GM12878 (cell line): ENCODE results near the gene FNDC3B. TPM values are rescaled to one million over a fixed set of nuclear protein-coding genes. Genes with fewer than 3 reads are reported as not detected.

Experiments
- ATAC-seq: fragments of 200-7000 bp; cut with Tn5 transposase; 3 replicates; pipeline ENCODE4 v1.9.1; 2020; ENCODE audit warnings: mild to moderate bottlenecking, moderate library complexity
- BruUV-seq: library from RNA; stranded (reverse); fragments of 400-500 nt; replicated peaks from 2 replicates; lab custom pipeline; 2021; lab: Mats Ljungman, UMichigan
- CTCF ChIA-PET: fragments of 300-600 bp; sonication (Branson Sonifier 250); formaldehyde crosslinking; extraction: SDS; loops from one replicate; lab custom pipeline; 2021; ENCODE audit warnings: inconsistent platforms; lab: Yijun Ruan, JAX
- POLR2A ChIA-PET: fragments of 350-600 bp; formaldehyde crosslinking; extraction: SDS; loops from one replicate; lab custom pipeline; 2021; ENCODE audit warnings: inconsistent platforms; lab: Charles Lee
- RAD21 ChIA-PET: fragments of 300-600 bp; sonication (Branson Sonifier 250); formaldehyde crosslinking; loops from one replicate; lab custom pipeline; 2023; ENCODE audit warnings: antibody characterized with exemption; ENCODE audit not compliant: unreplicated experiment; lab: Charles Lee
- SMC1A ChIA-PET: fragments of 300-600 bp; sonication (Branson Sonifier 250); formaldehyde crosslinking; loops from one replicate; lab custom pipeline; 2023; ENCODE audit not compliant: unreplicated experiment, uncharacterized antibody; lab: Charles Lee
- DNase-seq: peaks from one replicate; pipeline ENCODE4 v3.0.0-alpha.2; 2011; ENCODE audit warnings: low read depth, low spot score
- FAIRE-seq: peaks from 3 replicates; lab custom pipeline; 2011; peaks lifted over from hg19 to GRCh38; lab: Jason Lieb, UNC
- H2AFZ ChIP-seq: 2 replicates; pipeline ENCODE4 v1.6.0; 2011; ENCODE audit warnings: low read depth, low read length, control low read depth; ENCODE audit not compliant: control insufficient read depth
- H3K27ac ChIP-seq: 2 replicates; pipeline ENCODE4 v1.5.1; 2011; ENCODE audit warnings: control low read depth; ENCODE audit not compliant: control insufficient read depth, insufficient read depth
- H3K27me3 ChIP-seq, 2 experiments: replicated peaks in 1 of 2; 2 replicates each; pipeline versions ENCODE4 v1.6.0 to v1.6.1; 2011; ENCODE audit warnings: low read length in 1 of 2; ENCODE audit not compliant: control insufficient read depth in 2 of 2, insufficient read depth in 2 of 2
- H3K36me3 ChIP-seq, 2 experiments: 2 replicates each; pipeline ENCODE4 v1.5.1; 2011; ENCODE audit warnings: low read length in 1 of 2; ENCODE audit not compliant: control insufficient read depth in 2 of 2, insufficient read depth in 2 of 2
- H3K4me1 ChIP-seq: 2 replicates; pipeline ENCODE4 v1.6.1; 2011; ENCODE audit warnings: mild to moderate bottlenecking, low read length, moderate library complexity, mixed read lengths; ENCODE audit not compliant: control insufficient read depth, insufficient read depth
- H3K4me2 ChIP-seq: 2 replicates; pipeline ENCODE4 v1.6.0; 2011; ENCODE audit warnings: control low read depth; ENCODE audit not compliant: control insufficient read depth, insufficient read depth
- H3K4me3 ChIP-seq: fragments of 200-600 bp; sonication (generic); 2 replicates; pipeline ENCODE4 v1.5.1; 2016
- H3K79me2 ChIP-seq: 2 replicates; pipeline ENCODE4 v1.6.0; 2011; ENCODE audit warnings: low read length; ENCODE audit not compliant: control insufficient read depth, insufficient read depth
- H3K9ac ChIP-seq: 2 replicates; pipeline ENCODE4 v1.8.0; 2011; ENCODE audit warnings: low read length, control low read depth, mixed read lengths; ENCODE audit not compliant: control insufficient read depth, insufficient read depth
- H3K9me3 ChIP-seq: replicated peaks from 3 replicates; pipeline ENCODE4 v1.5.1; 2011; ENCODE audit warnings: mild to moderate bottlenecking, low read length; ENCODE audit not compliant: control insufficient read depth, insufficient read depth
- H4K20me1 ChIP-seq: 2 replicates; pipeline ENCODE4 v1.6.0; 2011; ENCODE audit not compliant: control insufficient read depth, insufficient read depth
- CBFB ChIP-seq: IDR thresholded peaks from 2 replicates; pipeline ENCODE4 v1.6.1; 2016; ENCODE audit warnings: antibody characterized with exemption, low read depth
- FOXM1 ChIP-seq: IDR thresholded peaks from 2 replicates; pipeline ENCODE4 v1.6.1; 2012; ENCODE audit warnings: low read depth, mild to moderate bottlenecking, inconsistent platforms, low read length, moderate library complexity
- GABPA ChIP-seq: IDR thresholded peaks from 2 replicates; pipeline ENCODE4 v1.6.1; 2014; ENCODE audit warnings: antibody characterized with exemption, low read depth, mild to moderate bottlenecking, inconsistent platforms
- POLR2A ChIP-seq: IDR thresholded peaks from 2 replicates; pipeline ENCODE4 v1.6.1; 2011; ENCODE audit warnings: low read depth, mild to moderate bottlenecking, low read length
- SMARCA5 ChIP-seq: fragments of 450-650 bp; IDR thresholded peaks from 2 replicates; pipeline ENCODE4 v1.6.1; 2017; ENCODE audit warnings: mild to moderate bottlenecking
- SRF ChIP-seq, 2 experiments: IDR thresholded peaks; 2 replicates each; pipeline ENCODE4 v1.6.1; 2011; ENCODE audit warnings: low read depth in 2 of 2, low read length in 2 of 2, mild to moderate bottlenecking in 1 of 2, moderate library complexity in 1 of 2
- TCF7 ChIP-seq: IDR thresholded peaks from 2 replicates; pipeline ENCODE4 v1.6.1; 2014; ENCODE audit warnings: antibody characterized with exemption, borderline replicate concordance
- ZBED1 ChIP-seq: IDR thresholded peaks from 2 replicates; pipeline ENCODE4 v1.6.1; 2016; ENCODE audit warnings: borderline replicate concordance
- WGBS: methylation state at CpG from one replicate; pipeline ENCODE4 v1.1.6; 2016; ENCODE audit warnings: low lambda C conversion rate; ENCODE audit not compliant: insufficient replicate concordance, insufficient coverage; ENCODE audit errors: missing lambda C conversion rate; 5-methylcytosine and 5-hydroxymethylcytosine counted together
- in situ Hi-C: fragments of 300-500 bp; cut with MboI; formaldehyde crosslinking; loops from 9 replicates; pipeline ENCODE4 v1.14.3; 2018; ENCODE audit warnings: mixed read lengths
- intact Hi-C: fragments of 100-400 bp; cut with micrococcal nuclease; formaldehyde crosslinking; loops from one replicate; pipeline ENCODE4 v1.14.2; 2022; ENCODE audit not compliant: unreplicated experiment
- polyA plus RNA-seq, 11 experiments: library from polyadenylated mRNA; depleted of rRNA in 4 of 11; unstranded in 6 of 11; stranded (reverse) in 5 of 11; fragments of >200 nt; fragmentation: Nextera tagmentation in 4 of 11; fragmentation: Illumina TruSeq in 1 of 11; extraction: Ambion mirVana in 4 of 11; extraction: Trizol in 1 of 11; gene quantifications; 1 replicate in 1 of 11; 2 replicates in 10 of 11; pipeline versions ENCODE4 v1.2.1 to v1.2.3, GENCODE V29; 2011 to 2016; ENCODE audit warnings: inconsistent platforms in 2 of 11, missing spikeins in 2 of 11, low read depth in 1 of 11
- total RNA-seq, 4 experiments: library from RNA; depleted of rRNA in 3 of 4; stranded (reverse); fragments of >200 nt in 3 of 4; fragmentation: Illumina TruSeq in 1 of 4; extraction: Trizol in 1 of 4; gene quantifications; 2 replicates each; pipeline versions ENCODE4 v1.2.1 to v1.2.3, GENCODE V29; 2013 to 2021
- TF ChIP-seq, protein P1 (sequence below): fragments of 150-350 bp; IDR thresholded peaks from 2 replicates; pipeline ENCODE4 v1.6.1; 2016; ENCODE audit warnings: low read depth, low read length
- TF ChIP-seq, protein P2 (sequence below): IDR thresholded peaks from 2 replicates; pipeline ENCODE4 v1.6.1; 2012; ENCODE audit warnings: low read depth, low read length, improper control_type of control experiment
- TF ChIP-seq, protein P3 (sequence below): IDR thresholded peaks from 2 replicates; pipeline ENCODE4 v1.6.1; 2012; ENCODE audit warnings: low read depth, low read length, improper control_type of control experiment
- TF ChIP-seq, protein P4 (sequence below): fragments of 450-650 bp; IDR thresholded peaks from 2 replicates; pipeline ENCODE4 v1.6.1; 2017; ENCODE audit warnings: mild to moderate bottlenecking, moderate library complexity
- TF ChIP-seq, protein P5 (sequence below): IDR thresholded peaks from 2 replicates; pipeline ENCODE4 v1.6.1; 2011; ENCODE audit warnings: borderline replicate concordance, low read depth, mild to moderate bottlenecking, moderate library complexity, low read length; ENCODE audit not compliant: insufficient read depth, poor library complexity, severe bottlenecking

FNDC3B gene
- total and polyA plus RNA-seq, 10 of the 15 experiments (the other 5 are each of a cell fraction or from before 2014, with no cell fraction given): 7.9 to 35.0 (median 18.5) TPM

DNA sequence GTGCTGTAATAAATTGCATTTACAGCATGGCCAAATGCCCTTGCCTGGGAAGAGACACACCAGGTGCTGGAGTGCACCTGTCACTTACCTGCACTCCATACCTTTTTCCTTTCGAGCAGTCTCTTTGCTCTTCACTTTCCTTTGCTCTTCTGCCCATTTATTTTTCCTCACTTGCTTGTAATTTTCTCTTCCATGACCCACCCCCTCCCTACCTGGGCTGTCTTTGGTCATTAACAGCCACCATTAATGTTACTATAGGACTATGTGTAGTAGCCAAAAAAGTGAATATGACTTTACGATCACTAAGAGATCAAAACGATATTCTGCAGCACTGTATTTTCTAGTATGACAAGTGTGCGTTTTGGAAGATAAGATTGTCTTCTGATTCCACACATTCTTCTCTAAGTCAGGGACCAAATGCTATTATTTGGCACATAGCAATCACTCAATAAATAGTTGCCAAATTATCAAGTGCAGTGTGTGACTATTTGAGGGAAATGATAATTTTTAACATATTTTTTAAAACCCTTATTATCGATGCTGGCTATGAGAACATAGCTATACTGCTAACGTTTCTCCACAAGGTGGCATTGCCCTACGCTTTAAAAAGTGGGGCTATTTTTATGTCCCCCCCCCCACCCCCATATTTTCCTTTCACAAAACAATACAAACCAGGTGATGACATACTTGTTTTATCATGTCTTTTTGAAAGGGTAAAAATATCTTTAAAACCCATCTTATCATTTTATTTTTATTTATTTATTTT lies 294.5 kb downstream of the FNDC3B start:
- Histone ChIP-seq H3K4me2 (no peak overlapping the region), H3K9me3 (no peaks in the 10 kb centered on the region), H3K27me3 (no peaks in the 10 kb centered on the region), H4K20me1 (no peaks in the 10 kb centered on the region), H3K4me3 (no peak overlapping the region), H3K79me2 (no peaks in the 10 kb centered on the region), H3K27ac (no peak overlapping the region), H3K4me1 (no peaks in the 10 kb centered on the region), H3K36me3 (peaks cover 11 to 28% of the 10 kb centered on the region in 2 experiments), H3K9ac (no peak overlapping the region), H2AFZ (no peak overlapping the region)
- in situ Hi-C loops (loop anchor here (25.0 kb wide), 1 partner anchor 328 kb away; no protein-coding TSS in a partner anchor), intact Hi-C loops (loop anchor here (2.0 to 10.0 kb wide), 2 partner anchors 333 to 689 kb away; no protein-coding TSS in a partner anchor)
- ChIA-PET RAD21 (interaction anchor here (0.6 to 1.2 kb wide), 2 partner anchors 234 to 331 kb away, joined by 3 to 4 read pairs; no protein-coding TSS in a partner anchor), SMC1A (interaction anchor here (1.3 to 1.4 kb wide), 2 partner anchors 69 to 287 kb away, joined by 4 to 5 read pairs; no protein-coding TSS in a partner anchor), POLR2A (no interaction called here), CTCF (interaction anchor here (0.7 to 2.1 kb wide), 4 partner anchors 15 to 334 kb away, joined by 3 to 27 read pairs (median 4); no protein-coding TSS in a partner anchor)
- FAIRE-seq (no peak), DNase-seq (no peak), ATAC-seq (no peak)
- BruUV-seq: no TSS peak
- WGBS: 90% methylated on average over 7 of the region's 7 CpGs
- no peak for TF ChIP-seq GABPA
- TF ChIP-seq, protein P1, sequence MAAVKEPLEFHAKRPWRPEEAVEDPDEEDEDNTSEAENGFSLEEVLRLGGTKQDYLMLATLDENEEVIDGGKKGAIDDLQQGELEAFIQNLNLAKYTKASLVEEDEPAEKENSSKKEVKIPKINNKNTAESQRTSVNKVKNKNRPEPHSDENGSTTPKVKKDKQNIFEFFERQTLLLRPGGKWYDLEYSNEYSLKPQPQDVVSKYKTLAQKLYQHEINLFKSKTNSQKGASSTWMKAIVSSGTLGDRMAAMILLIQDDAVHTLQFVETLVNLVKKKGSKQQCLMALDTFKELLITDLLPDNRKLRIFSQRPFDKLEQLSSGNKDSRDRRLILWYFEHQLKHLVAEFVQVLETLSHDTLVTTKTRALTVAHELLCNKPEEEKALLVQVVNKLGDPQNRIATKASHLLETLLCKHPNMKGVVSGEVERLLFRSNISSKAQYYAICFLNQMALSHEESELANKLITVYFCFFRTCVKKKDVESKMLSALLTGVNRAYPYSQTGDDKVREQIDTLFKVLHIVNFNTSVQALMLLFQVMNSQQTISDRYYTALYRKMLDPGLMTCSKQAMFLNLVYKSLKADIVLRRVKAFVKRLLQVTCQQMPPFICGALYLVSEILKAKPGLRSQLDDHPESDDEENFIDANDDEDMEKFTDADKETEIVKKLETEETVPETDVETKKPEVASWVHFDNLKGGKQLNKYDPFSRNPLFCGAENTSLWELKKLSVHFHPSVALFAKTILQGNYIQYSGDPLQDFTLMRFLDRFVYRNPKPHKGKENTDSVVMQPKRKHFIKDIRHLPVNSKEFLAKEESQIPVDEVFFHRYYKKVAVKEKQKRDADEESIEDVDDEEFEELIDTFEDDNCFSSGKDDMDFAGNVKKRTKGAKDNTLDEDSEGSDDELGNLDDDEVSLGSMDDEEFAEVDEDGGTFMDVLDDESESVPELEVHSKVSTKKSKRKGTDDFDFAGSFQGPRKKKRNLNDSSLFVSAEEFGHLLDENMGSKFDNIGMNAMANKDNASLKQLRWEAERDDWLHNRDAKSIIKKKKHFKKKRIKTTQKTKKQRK: no peak
- TF ChIP-seq, protein P2, sequence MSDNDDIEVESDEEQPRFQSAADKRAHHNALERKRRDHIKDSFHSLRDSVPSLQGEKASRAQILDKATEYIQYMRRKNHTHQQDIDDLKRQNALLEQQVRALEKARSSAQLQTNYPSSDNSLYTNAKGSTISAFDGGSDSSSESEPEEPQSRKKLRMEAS: no peak
- TF ChIP-seq SRF (IDR thresholded peaks at IDR 0.05; ENCODE audit: low read depth in 2 of 2, low read length in 2 of 2): no peak
- no peak for TF ChIP-seq TCF7
- no peak for TF ChIP-seq SMARCA5
- no peak for TF ChIP-seq FOXM1
- TF ChIP-seq, protein P3, sequence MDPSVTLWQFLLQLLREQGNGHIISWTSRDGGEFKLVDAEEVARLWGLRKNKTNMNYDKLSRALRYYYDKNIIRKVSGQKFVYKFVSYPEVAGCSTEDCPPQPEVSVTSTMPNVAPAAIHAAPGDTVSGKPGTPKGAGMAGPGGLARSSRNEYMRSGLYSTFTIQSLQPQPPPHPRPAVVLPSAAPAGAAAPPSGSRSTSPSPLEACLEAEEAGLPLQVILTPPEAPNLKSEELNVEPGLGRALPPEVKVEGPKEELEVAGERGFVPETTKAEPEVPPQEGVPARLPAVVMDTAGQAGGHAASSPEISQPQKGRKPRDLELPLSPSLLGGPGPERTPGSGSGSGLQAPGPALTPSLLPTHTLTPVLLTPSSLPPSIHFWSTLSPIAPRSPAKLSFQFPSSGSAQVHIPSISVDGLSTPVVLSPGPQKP: no peak
- TF ChIP-seq CBFB: no peak
- no peak for TF ChIP-seq POLR2A
- TF ChIP-seq ZBED1: no peak
- TF ChIP-seq, protein P4, sequence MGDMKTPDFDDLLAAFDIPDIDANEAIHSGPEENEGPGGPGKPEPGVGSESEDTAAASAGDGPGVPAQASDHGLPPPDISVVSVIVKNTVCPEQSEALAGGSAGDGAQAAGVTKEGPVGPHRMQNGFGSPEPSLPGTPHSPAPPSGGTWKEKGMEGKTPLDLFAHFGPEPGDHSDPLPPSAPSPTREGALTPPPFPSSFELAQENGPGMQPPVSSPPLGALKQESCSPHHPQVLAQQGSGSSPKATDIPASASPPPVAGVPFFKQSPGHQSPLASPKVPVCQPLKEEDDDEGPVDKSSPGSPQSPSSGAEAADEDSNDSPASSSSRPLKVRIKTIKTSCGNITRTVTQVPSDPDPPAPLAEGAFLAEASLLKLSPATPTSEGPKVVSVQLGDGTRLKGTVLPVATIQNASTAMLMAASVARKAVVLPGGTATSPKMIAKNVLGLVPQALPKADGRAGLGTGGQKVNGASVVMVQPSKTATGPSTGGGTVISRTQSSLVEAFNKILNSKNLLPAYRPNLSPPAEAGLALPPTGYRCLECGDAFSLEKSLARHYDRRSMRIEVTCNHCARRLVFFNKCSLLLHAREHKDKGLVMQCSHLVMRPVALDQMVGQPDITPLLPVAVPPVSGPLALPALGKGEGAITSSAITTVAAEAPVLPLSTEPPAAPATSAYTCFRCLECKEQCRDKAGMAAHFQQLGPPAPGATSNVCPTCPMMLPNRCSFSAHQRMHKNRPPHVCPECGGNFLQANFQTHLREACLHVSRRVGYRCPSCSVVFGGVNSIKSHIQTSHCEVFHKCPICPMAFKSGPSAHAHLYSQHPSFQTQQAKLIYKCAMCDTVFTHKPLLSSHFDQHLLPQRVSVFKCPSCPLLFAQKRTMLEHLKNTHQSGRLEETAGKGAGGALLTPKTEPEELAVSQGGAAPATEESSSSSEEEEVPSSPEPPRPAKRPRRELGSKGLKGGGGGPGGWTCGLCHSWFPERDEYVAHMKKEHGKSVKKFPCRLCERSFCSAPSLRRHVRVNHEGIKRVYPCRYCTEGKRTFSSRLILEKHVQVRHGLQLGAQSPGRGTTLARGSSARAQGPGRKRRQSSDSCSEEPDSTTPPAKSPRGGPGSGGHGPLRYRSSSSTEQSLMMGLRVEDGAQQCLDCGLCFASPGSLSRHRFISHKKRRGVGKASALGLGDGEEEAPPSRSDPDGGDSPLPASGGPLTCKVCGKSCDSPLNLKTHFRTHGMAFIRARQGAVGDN: no peak
- TF ChIP-seq, protein P5, sequence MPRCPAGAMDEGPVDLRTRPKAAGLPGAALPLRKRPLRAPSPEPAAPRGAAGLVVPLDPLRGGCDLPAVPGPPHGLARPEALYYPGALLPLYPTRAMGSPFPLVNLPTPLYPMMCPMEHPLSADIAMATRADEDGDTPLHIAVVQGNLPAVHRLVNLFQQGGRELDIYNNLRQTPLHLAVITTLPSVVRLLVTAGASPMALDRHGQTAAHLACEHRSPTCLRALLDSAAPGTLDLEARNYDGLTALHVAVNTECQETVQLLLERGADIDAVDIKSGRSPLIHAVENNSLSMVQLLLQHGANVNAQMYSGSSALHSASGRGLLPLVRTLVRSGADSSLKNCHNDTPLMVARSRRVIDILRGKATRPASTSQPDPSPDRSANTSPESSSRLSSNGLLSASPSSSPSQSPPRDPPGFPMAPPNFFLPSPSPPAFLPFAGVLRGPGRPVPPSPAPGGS: no peak
